Stimulated activated CD8-positive, alpha-beta memory T cell treated with anti-CD3 and anti-CD28 coated beads, Interleukin-12 subunit alpha, Interleukin-12 subunit beta, amount 100 ng/mL, for 1 hour (primary cell): Measurements from ENCODE around the gene TNFRSF18.
A peak's percentile ranks its signal among the peaks of the same experiment; 100 is the strongest.
"Not testable (repeated sequence)": the region's sequence is repeated elsewhere in the genome, so short reads cannot be mapped to it uniquely, and the experiment has no call there.

Experiments
- DNase-seq: peaks from one replicate; pipeline ENCODE4 v3.0.0-alpha.2; 2020; ENCODE audit warnings: low read depth

Gene TNFRSF18

GRCh38 chr1:1177452-1178206 is 28.8 kb downstream of the TNFRSF18 start:
- DNase-seq = no peak

GRCh38 chr1:1176931-1177330 is 29.5 kb downstream of the TNFRSF18 start:
- no peak for DNase-seq

GRCh38 chr1:1176063-1176761 is 30.2 kb downstream of the TNFRSF18 start:
- DNase-seq = not testable (repeated sequence)

- no peak for DNase-seq
Measured at GRCh38 chr1:1175221-1176062, 30.9 kb downstream of the TNFRSF18 start.

- peak; percentile 32 for DNase-seq
Measured at GRCh38 chr1:1173793-1174415, 32.5 kb downstream of the TNFRSF18 start, which contains the start of gene TTLL10. TSS of gene TTLL10 (plus strand) at chr1:1173880. CDS start at chr1:1179216, 5,336 bp downstream.

- no peak for DNase-seq
Measured at GRCh38 chr1:1173061-1173792, 33.2 kb downstream of the TNFRSF18 start.

- no peak for DNase-seq
Measured at GRCh38 chr1:1171546-1172340, 34.6 kb downstream of the TNFRSF18 start.

- DNase-seq = no peak
Measured at GRCh38 chr1:1171161-1171545, 35.2 kb downstream of the TNFRSF18 start.

GRCh38 chr1:1170215-1171091 is 35.9 kb downstream of the TNFRSF18 start:
- DNase-seq = no peak

- DNase-seq = no peak
Measured at GRCh38 chr1:1169429-1170214, 36.8 kb downstream of the TNFRSF18 start.

- DNase-seq = no peak
Measured at GRCh38 chr1:1168451-1169411, 37.7 kb downstream of the TNFRSF18 start.

GRCh38 chr1:1167841-1168450 is 38.4 kb downstream of the TNFRSF18 start:
- no peak for DNase-seq

- DNase-seq = no peak
Measured at GRCh38 chr1:1167398-1167821, 39.0 kb downstream of the TNFRSF18 start.

GRCh38 chr1:1166642-1167397 is 39.6 kb downstream of the TNFRSF18 start:
- DNase-seq = no peak

GRCh38 chr1:1165900-1166421 is 40.4 kb downstream of the TNFRSF18 start:
- no peak for DNase-seq

GRCh38 chr1:1165485-1165884 is 40.9 kb downstream of the TNFRSF18 start:
- no peak for DNase-seq
